Suprapubic skin (tissue), 3 donors: ENCODE results near the gene CPO.
A peak's percentile ranks its signal among the peaks of the same experiment; 100 is the strongest.

ENCODE experiments used
- EP300 ChIP-seq: sonication (generic); formaldehyde crosslinking; IDR thresholded peaks from one replicate; pipeline ENCODE4 v1.6.1; 2017; ENCODE audit warnings: antibody characterized with exemption
- POLR2A ChIP-seq, 2 donors: fragments of 450-650 bp; IDR thresholded peaks; one replicate each; pipeline ENCODE4 v1.6.1; 2017; ENCODE audit warnings: antibody characterized with exemption in 2 of 2, mild to moderate bottlenecking in 2 of 2, moderate library complexity in 2 of 2
- TF ChIP-seq, protein P1 (sequence below), 2 donors: fragments of 200-600 bp in 1 of 2; fragments of 450-650 bp in 1 of 2; sonication (generic) in 1 of 2; IDR thresholded peaks; one replicate each; pipeline ENCODE4 v1.5.1; 2016 to 2019; ENCODE audit warnings: antibody characterized with exemption in 2 of 2, mild to moderate bottlenecking in 1 of 2, moderate library complexity in 1 of 2

DNA sequence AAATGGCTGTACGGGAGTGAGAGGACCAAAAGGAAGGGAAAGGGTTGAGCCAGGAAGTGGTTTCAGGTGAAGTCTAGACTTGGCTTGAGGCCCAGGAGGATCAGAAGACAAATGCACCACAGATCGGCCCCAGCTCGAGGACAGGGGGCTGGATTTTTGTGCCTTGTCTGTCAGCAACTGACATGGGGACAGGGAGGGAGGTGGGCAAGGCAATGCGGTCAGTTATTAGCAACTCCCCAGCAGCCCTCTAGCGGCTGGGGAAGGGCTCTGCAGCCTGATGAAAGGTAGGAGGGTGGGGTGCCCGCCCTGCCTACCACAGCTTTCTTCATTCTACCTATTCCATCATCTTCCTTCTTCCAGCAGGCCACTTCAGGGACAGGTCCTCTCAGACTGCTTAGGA lies 50.0 kb downstream of the CPO start:
- TF ChIP-seq, protein P1, sequence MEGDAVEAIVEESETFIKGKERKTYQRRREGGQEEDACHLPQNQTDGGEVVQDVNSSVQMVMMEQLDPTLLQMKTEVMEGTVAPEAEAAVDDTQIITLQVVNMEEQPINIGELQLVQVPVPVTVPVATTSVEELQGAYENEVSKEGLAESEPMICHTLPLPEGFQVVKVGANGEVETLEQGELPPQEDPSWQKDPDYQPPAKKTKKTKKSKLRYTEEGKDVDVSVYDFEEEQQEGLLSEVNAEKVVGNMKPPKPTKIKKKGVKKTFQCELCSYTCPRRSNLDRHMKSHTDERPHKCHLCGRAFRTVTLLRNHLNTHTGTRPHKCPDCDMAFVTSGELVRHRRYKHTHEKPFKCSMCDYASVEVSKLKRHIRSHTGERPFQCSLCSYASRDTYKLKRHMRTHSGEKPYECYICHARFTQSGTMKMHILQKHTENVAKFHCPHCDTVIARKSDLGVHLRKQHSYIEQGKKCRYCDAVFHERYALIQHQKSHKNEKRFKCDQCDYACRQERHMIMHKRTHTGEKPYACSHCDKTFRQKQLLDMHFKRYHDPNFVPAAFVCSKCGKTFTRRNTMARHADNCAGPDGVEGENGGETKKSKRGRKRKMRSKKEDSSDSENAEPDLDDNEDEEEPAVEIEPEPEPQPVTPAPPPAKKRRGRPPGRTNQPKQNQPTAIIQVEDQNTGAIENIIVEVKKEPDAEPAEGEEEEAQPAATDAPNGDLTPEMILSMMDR (IDR thresholded peaks at IDR 0.05), result peak in 1 of 2 donors; percentile 59
- no peak for TF ChIP-seq EP300
- no peak for TF ChIP-seq POLR2A (IDR thresholded peaks at IDR 0.05)
